ENCODE measurements around the gene GET3.
"Not testable (repeated sequence)": the region's sequence is repeated elsewhere in the genome, so short reads cannot be mapped to it uniquely, and the experiment has no call there.

GET3 gene

GRCh38 chr19:12736995-12737834, at the start of gene GET3:
GET3 (plus strand) TSS chr19:12737497; CDS start chr19:12737506, 9 bp downstream.
- peak in 1 of 2 donors; percentile 66 for DNase-seq (ENCODE audit: extremely low read depth in 1 of 2, low read depth in 1 of 2)

GRCh38 chr19:12689012-12689411, 48.3 kb upstream of the GET3 start:
- DNase-seq (ENCODE audit: extremely low read depth in 1 of 2, low read depth in 1 of 2) = no peak

- DNase-seq (ENCODE audit: extremely low read depth in 1 of 2, low read depth in 1 of 2) = no peak
Observed at GRCh38 chr19:12689581-12690216, 47.6 kb upstream of the GET3 start.

- no peak for DNase-seq (ENCODE audit: extremely low read depth in 1 of 2, low read depth in 1 of 2)
Observed at GRCh38 chr19:12692960-12693359, 44.3 kb upstream of the GET3 start.

GRCh38 chr19:12694641-12695040, 42.7 kb upstream of the GET3 start:
- no peak for DNase-seq (ENCODE audit: extremely low read depth in 1 of 2, low read depth in 1 of 2)

GRCh38 chr19:12695096-12695495, 42.2 kb upstream of the GET3 start:
- no peak for DNase-seq (ENCODE audit: extremely low read depth in 1 of 2, low read depth in 1 of 2)

- DNase-seq (ENCODE audit: extremely low read depth in 1 of 2, low read depth in 1 of 2) = no peak
Observed at GRCh38 chr19:12695514-12695913, 41.8 kb upstream of the GET3 start.

GRCh38 chr19:12695997-12696365, 41.3 kb upstream of the GET3 start:
- no peak for DNase-seq (ENCODE audit: extremely low read depth in 1 of 2, low read depth in 1 of 2)

GRCh38 chr19:12696366-12697335, 40.6 kb upstream of the GET3 start, which contains the start of gene FBXW9:
FBXW9 (minus strand) TSS chr19:12696631; CDS start chr19:12696581, 50 bp downstream.
- peak; percentile 94 to 96 for DNase-seq (ENCODE audit: extremely low read depth in 1 of 2, low read depth in 1 of 2)

GRCh38 chr19:12697425-12697824, 39.9 kb upstream of the GET3 start:
- not testable (repeated sequence) for DNase-seq (ENCODE audit: extremely low read depth in 1 of 2, low read depth in 1 of 2)

GRCh38 chr19:12698138-12698537, 39.2 kb upstream of the GET3 start:
- DNase-seq (ENCODE audit: extremely low read depth in 1 of 2, low read depth in 1 of 2) = no peak

- no peak for DNase-seq (ENCODE audit: extremely low read depth in 1 of 2, low read depth in 1 of 2)
Observed at GRCh38 chr19:12701596-12702282, 35.6 kb upstream of the GET3 start.

GRCh38 chr19:12703046-12703445, 34.3 kb upstream of the GET3 start:
- DNase-seq (ENCODE audit: extremely low read depth in 1 of 2, low read depth in 1 of 2) = no peak

- DNase-seq (ENCODE audit: extremely low read depth in 1 of 2, low read depth in 1 of 2) = no peak
Observed at GRCh38 chr19:12705169-12705568, 32.1 kb upstream of the GET3 start.

- no peak for DNase-seq (ENCODE audit: extremely low read depth in 1 of 2, low read depth in 1 of 2)
Observed at GRCh38 chr19:12705654-12706331, 31.5 kb upstream of the GET3 start.

GRCh38 chr19:12706332-12706718, 31.0 kb upstream of the GET3 start:
- no peak for DNase-seq (ENCODE audit: extremely low read depth in 1 of 2, low read depth in 1 of 2)

- no peak for DNase-seq (ENCODE audit: extremely low read depth in 1 of 2, low read depth in 1 of 2)
Observed at GRCh38 chr19:12708641-12709040, 28.7 kb upstream of the GET3 start.

- DNase-seq (ENCODE audit: extremely low read depth in 1 of 2, low read depth in 1 of 2) = no peak
Observed at GRCh38 chr19:12711187-12711586, 26.1 kb upstream of the GET3 start.

GRCh38 chr19:12712077-12712476, 25.2 kb upstream of the GET3 start:
- not testable (repeated sequence) for DNase-seq (ENCODE audit: extremely low read depth in 1 of 2, low read depth in 1 of 2)

- not testable (repeated sequence) for DNase-seq (ENCODE audit: extremely low read depth in 1 of 2, low read depth in 1 of 2)
Observed at GRCh38 chr19:12713304-12713703, 24.0 kb upstream of the GET3 start.

All from activated CD8-positive, alpha-beta memory T cell treated with anti-CD3 and anti-CD28 coated beads for 1 hour (primary cell).